Measurements from ENCODE around the gene GOLGA5. TPM values are rescaled to one million over a fixed set of nuclear protein-coding genes. Genes with fewer than 3 reads are reported as not detected.

GOLGA5 gene
- total and polyA plus RNA-seq, 2 donors (not counting 3 experiments of a cell fraction or from before 2014, with no cell fraction given), result 16.3 to 28.9 TPM

- Histone ChIP-seq H2AFZ (ENCODE audit: low read depth, low read length) (no peak overlapping the region), H3K79me2 (ENCODE audit: control insufficient read depth, insufficient read depth, low read length) (no peaks in the 10 kb centered on the region), H3K36me3 (ENCODE audit: control insufficient read depth in 2 of 2, extremely low read depth in 1 of 2, insufficient read depth in 2 of 2, low read length in 2 of 2) (no peaks in the 10 kb centered on the region), H3K4me2 (ENCODE audit: insufficient read depth, low read length) (no peak overlapping the region), H3K4me1 (ENCODE audit: control insufficient read depth, extremely low read depth, insufficient read depth, low read length) (no peaks in the 10 kb centered on the region), H3K27ac (ENCODE audit: insufficient read depth, low read depth, low read length) (no peak overlapping the region), H4K20me1 (replicated peaks; ENCODE audit: control insufficient read depth, extremely low read depth, insufficient read depth, low read length) (no peaks in the 10 kb centered on the region), H3K9me3 (replicated peaks; ENCODE audit: control insufficient read depth, insufficient read depth, low read length) (no peaks in the 10 kb centered on the region), H3K4me3 (replicated peaks in 1 of 3; ENCODE audit: insufficient read depth in 1 of 3, low read depth in 1 of 3, low read length in 3 of 3) (no peak overlapping the region), H3K9ac (replicated peaks; ENCODE audit: extremely low read depth, insufficient read depth, low read length) (no peak overlapping the region), H3K27me3 (ENCODE audit: control insufficient read depth in 2 of 2, insufficient read depth in 2 of 2, low read length in 2 of 2) (no peaks in the 10 kb centered on the region), H3K9me1 (replicated peaks; ENCODE audit: control insufficient read depth, extremely low read depth, insufficient read depth, low read length) (no peaks in the 10 kb centered on the region)
- TF ChIP-seq GATA2 (IDR thresholded peaks at IDR 0.05; ENCODE audit: insufficient read depth, insufficient read length, low read depth, low read length) (no peak), MAX (IDR thresholded peaks at IDR 0.05; ENCODE audit: insufficient read depth, insufficient read length) (no peak), CTCF (IDR thresholded peaks at IDR 0.05; ENCODE audit: extremely low read depth in 1 of 2, insufficient read depth in 1 of 2, low read depth in 1 of 2, low read length in 2 of 2) (no peak), FOS (IDR thresholded peaks at IDR 0.05; ENCODE audit: borderline replicate concordance, insufficient read depth, low read length) (no peak), MYC (IDR thresholded peaks at IDR 0.05; ENCODE audit: low read depth, low read length) (no peak), POLR2A (IDR thresholded peaks at IDR 0.05; ENCODE audit: low read depth, low read length) (no peak), JUN (IDR thresholded peaks at IDR 0.05; ENCODE audit: borderline replicate concordance, insufficient read depth, insufficient read length, low read depth) (no peak), EZH2 (IDR thresholded peaks at IDR 0.05; ENCODE audit: borderline replicate concordance, low read depth, low read length, severe bottlenecking) (no peak), POLR2AphosphoS5 (IDR thresholded peaks at IDR 0.05; ENCODE audit: insufficient read depth, low read depth, low read length) (no peak)
- ChIA-PET POLR2A (no interaction called here), CTCF (interaction anchor here (0.8 to 1.0 kb wide), 2 partner anchors 22 to 24 kb away, joined by 3 read pairs; no protein-coding TSS in a partner anchor)
- intact Hi-C loops (cut with micrococcal nuclease) (no loop called here), dilution Hi-C loops (cut with MboI; ENCODE audit: extremely low pct_ligation_motif_present, low sequenced_read_pairs) (no loop called here)
- no peak for DNase-seq (ENCODE audit: low read depth, low spot score)
- BruUV-seq (replicated peaks), result no TSS peak
- FAIRE-seq, result no peak
These were observed 34.2 kb upstream of the GOLGA5 start for GRCh38 chr14:92759679-92760523.

Measured in endothelial cell of umbilical vein (primary cell).